Astrocyte of the hippocampus (primary cell): ENCODE results near the gene SLC9A6.
"Not testable (repeated sequence)": the region's sequence is repeated elsewhere in the genome, so short reads cannot be mapped to it uniquely, and the experiment has no call there.

Experiments
- DNase-seq: peaks from one replicate; pipeline ENCODE4 v3.0.0; 2011; ENCODE audit warnings: low read depth, low spot score

The SLC9A6 gene

DNA sequence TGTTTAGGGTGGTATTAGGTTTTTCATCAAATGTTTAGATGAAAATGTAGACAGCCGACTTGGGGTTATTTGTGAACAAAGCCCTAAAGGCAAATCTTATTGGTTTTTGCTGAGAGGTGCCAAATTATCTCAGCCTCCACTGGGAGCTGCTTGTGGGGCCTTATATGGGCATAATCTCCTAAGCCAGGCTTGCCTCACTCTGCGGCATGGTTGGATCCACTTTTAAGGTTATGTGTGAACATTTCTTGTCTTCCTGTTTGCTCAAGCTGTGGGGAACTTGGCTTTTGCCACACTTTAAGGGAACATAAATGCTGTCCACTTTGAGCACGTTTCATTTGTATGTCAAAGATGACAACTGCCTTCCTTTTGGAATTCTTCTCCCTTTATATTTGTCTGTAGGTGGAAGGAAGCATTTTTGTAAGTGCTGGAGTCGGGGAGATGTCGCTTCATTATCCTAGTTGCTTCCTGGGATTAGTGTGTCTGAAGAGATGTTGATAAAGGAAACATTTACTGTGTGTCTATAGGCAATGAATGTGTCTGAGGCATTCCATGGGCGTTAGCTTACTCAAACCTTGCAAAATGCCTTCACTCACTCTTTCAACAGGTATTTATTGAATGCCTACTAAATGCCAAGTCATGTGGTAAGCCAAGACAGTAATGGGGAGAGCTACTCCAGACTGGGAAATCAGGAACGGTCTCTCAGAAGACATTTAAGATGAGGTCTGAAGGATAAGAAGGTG lies 78.3 kb downstream of the SLC9A6 start:
- DNase-seq = no peak

DNA sequence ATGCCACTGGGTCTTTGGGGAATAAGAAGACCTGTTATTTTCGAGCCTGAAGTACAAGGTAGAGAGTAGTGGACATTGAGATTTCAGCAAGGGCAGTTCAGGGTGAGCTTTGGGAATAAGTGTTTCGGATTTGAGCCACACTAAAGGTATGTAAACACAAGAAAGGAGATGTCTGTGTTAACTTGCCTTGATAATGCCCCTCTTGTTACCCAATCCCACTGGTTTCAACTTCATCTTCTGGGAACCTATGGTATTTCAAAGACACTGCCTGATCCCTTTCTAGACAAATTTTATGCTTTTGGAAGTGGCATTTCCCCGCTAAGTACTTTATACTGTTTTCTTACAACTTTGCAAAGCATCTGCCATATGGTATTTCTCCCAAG lies 79.4 kb downstream of the SLC9A6 start:
- no peak for DNase-seq

DNA sequence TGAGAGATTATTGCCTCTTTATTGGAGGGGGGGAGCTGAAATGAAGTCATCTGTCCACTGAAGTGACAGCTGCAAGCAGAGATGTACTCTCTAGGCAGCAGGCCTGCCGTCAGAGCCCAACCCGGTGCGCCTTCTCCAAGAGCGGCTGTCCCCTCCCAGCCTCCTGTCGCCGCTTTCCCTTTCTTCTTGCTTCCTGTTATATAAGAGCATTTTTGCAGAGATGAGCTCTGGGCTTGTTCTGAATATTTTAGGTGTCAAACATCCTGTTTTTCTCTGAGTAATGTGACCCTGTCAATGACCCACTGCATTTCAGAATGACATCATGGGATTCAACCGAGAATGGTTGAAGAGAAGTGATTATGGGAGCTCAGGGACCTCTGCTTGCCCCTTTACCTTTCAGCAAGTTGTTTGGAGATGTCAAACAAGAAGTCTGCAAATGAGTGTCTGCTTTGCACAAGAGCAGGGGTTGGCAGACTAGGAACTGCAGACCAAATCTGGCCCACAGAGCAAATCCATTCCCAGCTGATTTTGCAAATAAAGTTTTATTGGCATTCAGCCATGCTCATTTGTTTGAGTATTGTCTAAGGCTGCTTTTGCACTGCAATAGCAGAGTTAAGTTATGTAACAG lies 79.9 kb downstream of the SLC9A6 start:
- peak; percentile 21 for DNase-seq

DNA sequence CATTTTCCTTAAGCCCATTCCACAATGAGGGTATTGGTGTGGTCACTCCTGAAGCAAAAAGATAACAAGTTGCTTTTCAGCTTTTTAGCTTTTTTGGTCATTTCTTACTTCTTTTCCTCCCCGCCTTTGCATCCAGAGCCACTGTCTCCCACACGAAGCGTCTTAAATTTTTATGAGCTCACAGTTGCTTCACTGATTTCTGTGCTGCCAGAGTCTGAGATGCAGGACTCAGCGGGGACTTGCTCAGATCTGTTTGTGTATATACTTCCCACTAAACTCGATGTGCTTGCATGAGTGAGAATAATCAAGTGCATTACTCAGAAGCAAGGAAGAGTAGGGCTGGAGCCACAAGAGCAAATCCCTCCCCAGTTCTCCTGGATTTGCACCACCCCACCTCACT lies 81.9 kb downstream of the SLC9A6 start:
- no peak for DNase-seq

DNA sequence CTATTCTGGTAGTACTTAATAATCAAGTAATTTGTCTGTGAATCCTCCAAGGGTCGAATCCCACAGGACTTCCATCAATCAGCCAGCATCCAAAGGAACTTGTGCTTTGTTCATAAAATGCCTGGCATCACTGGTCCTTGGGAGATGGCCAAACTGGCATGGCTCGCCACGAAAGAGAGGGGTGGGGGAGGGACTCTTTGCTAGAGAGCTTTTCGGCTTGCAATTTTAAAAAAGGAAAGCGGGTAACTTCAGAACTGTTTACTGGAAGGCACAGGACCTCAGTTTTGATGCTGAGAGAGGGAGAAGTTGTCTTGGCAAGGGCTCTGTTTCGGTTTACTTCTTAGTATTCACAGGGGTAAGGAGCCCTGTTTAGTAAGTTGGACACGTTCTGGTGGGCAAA lies 82.7 kb downstream of the SLC9A6 start:
- DNase-seq = peak; percentile 34

DNA sequence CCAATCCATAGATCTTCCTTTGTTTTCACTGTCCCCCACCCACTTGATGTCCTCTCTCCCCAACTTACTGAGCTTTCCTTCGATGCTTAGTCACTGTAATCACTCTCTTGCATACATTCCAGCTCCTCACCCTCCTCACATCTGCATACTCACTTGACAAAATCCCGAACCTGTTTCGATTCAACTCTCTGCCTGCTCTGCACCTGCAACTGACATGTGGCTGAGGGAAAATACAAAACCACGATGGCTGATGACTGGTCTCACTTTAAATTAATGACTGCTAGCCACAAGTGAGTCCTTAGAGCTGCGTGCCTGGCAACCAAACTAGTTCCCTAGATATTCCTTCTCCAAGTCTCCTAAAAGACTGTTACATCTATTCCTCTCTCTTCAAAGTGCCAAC lies 91.7 kb downstream of the SLC9A6 start:
- DNase-seq = no peak

DNA sequence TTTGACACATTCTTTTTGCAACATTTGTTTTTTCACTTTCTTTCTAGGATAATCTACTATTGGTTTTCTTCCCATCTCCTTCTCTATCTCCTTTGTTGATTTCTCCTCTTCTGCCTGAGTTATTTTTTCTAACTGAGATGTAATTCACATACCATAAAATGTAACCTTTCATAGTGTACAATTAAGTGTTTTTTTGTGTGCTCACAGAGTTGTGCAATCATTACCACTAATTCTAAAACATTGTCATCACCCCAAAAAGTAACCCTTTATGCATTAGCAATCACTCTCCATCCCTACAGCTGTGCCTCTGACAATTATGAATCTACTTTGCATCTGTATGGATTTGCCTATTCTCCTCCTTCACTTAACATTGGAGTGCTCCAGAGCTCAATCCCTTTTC lies 95.5 kb downstream of the SLC9A6 start:
- no peak for DNase-seq

DNA sequence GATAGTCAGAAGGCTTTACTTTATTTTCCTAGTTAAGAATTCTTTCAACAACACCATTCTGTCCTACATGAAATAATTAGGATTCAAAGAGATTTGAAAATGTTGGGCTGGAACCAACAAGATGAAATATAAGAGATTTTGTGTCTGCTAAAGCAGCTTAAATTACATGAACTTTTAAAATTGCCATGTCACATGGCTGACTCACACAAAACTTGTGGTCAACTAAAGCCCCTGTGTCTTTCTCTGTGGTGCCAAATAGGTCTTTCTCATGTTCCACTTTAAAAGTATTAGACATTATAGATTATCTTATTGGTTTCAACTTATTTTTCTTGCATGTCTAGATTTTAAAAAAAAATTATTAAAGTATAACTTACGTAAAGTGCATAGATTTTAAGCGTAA lies 101.3 kb downstream of the SLC9A6 start:
- DNase-seq = no peak

DNA sequence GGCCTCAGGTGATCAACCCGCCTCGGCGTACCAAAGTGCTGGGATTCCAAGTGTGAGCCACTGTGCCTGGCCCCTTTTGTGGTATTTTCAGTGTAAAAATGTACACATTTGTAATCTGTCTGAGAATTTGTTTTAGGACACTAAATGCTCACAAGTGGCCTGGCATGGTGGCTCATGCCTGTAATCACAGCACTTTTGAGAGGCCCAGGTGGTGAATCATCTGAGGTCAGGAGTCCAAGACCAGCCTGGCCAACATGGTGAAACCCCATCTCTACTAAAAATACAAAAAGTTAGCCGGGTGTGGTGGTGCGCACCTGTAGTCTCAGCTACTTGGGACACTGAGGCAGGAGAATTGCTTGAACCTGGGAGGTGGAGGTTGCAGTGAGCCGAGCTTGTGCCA lies 106.7 kb downstream of the SLC9A6 start:
- not testable (repeated sequence) for DNase-seq

DNA sequence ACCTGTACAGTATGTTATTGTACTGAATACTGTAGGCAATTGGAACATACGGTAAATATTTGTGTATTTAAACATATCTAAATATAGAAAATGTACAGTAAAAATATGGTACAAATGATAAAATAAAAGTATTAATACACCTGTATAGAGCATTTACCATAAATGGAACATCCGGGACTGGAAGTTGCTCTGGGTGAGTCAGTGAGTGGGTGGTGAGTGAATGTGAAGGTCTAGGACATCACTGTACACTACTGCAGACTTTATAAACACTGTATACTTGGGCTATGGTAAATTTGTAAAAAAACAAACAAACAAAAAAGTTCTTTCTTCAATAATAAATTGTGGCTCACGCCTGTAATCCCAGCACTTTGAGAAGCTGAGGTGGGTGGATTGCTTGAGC lies 109.7 kb downstream of the SLC9A6 start:
- DNase-seq = no peak
